HuH-7.5 (cell line): ENCODE results near the gene NAA80.
A peak's percentile ranks its signal among the peaks of the same experiment; 100 is the strongest.

Experiments used
- DNase-seq: peaks from one replicate; pipeline ENCODE4 v3.0.0; 2011; ENCODE audit warnings: low spot score

NAA80 gene

GRCh38 chr3:50258029-50258680 lies 41.0 kb downstream of the NAA80 start:
- DNase-seq, result no peak

- peak; percentile 83 for DNase-seq
Measured at GRCh38 chr3:50256978-50257890, 42.0 kb downstream of the NAA80 start.

- DNase-seq, result no peak
Measured at GRCh38 chr3:50255251-50255615, 44.0 kb downstream of the NAA80 start.

GRCh38 chr3:50254577-50255250 lies 44.5 kb downstream of the NAA80 start:
- no peak for DNase-seq

- DNase-seq, result no peak
Measured at GRCh38 chr3:50251220-50251619, 48.0 kb downstream of the NAA80 start.

GRCh38 chr3:50250514-50250913 lies 48.7 kb downstream of the NAA80 start:
- no peak for DNase-seq

GRCh38 chr3:50249457-50249856 lies 49.7 kb downstream of the NAA80 start:
- DNase-seq, result no peak

- DNase-seq, result no peak
Measured at GRCh38 chr3:50248387-50248786, 50.8 kb downstream of the NAA80 start.

- no peak for DNase-seq
Measured at GRCh38 chr3:50246517-50246954, 52.7 kb downstream of the NAA80 start.
